HepG2 (cell line): ENCODE measurements around the gene DOHH. TPM values are rescaled to one million over a fixed set of nuclear protein-coding genes. Genes with fewer than 3 reads are reported as not detected.

Experiments used
- HNF4G ChIP-seq, 2 experiments: sonication (generic) in 1 of 2; formaldehyde crosslinking in 1 of 2; IDR thresholded peaks; 2 replicates each; pipeline versions ENCODE4 v1.4.0 to v1.6.1; 2011 to 2020; ENCODE audit warnings: borderline replicate concordance in 2 of 2, low read depth in 2 of 2, mild to moderate bottlenecking in 2 of 2, low read length in 1 of 2, missing genetic modification reagents in 1 of 2, moderate library complexity in 1 of 2
- HNRNPH1 ChIP-seq: fragments of 200-400 bp; formaldehyde crosslinking; optimal IDR thresholded peaks from 2 replicates; pipeline ENCODE3; 2017; ENCODE audit warnings: mild to moderate bottlenecking, low read depth, low read length
- MEIS2 ChIP-seq: sonication (generic); formaldehyde crosslinking; IDR thresholded peaks from 2 replicates; pipeline ENCODE4 v1.9.0; 2021; ENCODE audit warnings: mild to moderate bottlenecking, missing genetic modification reagents
- RFX5 ChIP-seq: IDR thresholded peaks from 2 replicates; pipeline ENCODE4 v1.6.1; 2011; ENCODE audit warnings: low read depth, low read length, improper control_type of control experiment
- RORA ChIP-seq: sonication (generic); formaldehyde crosslinking; IDR thresholded peaks from 2 replicates; pipeline ENCODE4 v1.5.0; 2020; ENCODE audit warnings: mild to moderate bottlenecking, missing genetic modification reagents, moderate library complexity
- SAP130 ChIP-seq: IDR thresholded peaks from 2 replicates; pipeline ENCODE4 v1.6.1; 2016; ENCODE audit warnings: low read depth
- SMAD3 ChIP-seq: sonication (generic); formaldehyde crosslinking; IDR thresholded peaks from 2 replicates; pipeline ENCODE4 v1.4.0; 2020; ENCODE audit warnings: missing genetic modification reagents
- SMYD3 ChIP-seq: sonication (generic); formaldehyde crosslinking; IDR thresholded peaks from 2 replicates; pipeline ENCODE4 v1.8.1; 2023; ENCODE audit warnings: mild to moderate bottlenecking, missing genetic modification reagents
- SOX5 ChIP-seq: IDR thresholded peaks from 2 replicates; pipeline ENCODE4 v1.6.1; 2016; ENCODE audit warnings: borderline replicate concordance
- ZFP36L1 ChIP-seq: sonication (generic); formaldehyde crosslinking; IDR thresholded peaks from 2 replicates; pipeline ENCODE4 v1.8.0; 2022; ENCODE audit warnings: mild to moderate bottlenecking, missing genetic modification reagents, moderate library complexity
- ZFP90 ChIP-seq: sonication (generic); formaldehyde crosslinking; IDR thresholded peaks from 2 replicates; pipeline ENCODE4 v1.8.0; 2022; ENCODE audit warnings: missing genetic modification reagents, mild to moderate bottlenecking, inconsistent platforms, borderline replicate concordance
- ZFYVE20 ChIP-seq: sonication (generic); formaldehyde crosslinking; IDR thresholded peaks from 2 replicates; pipeline ENCODE4 v1.8.0; 2023; ENCODE audit warnings: low read depth, mild to moderate bottlenecking, moderate library complexity, missing genetic modification reagents, borderline replicate concordance
- ZNF101 ChIP-seq: sonication (generic); formaldehyde crosslinking; IDR thresholded peaks from 2 replicates; pipeline ENCODE4 v1.4.0; 2020; ENCODE audit warnings: mild to moderate bottlenecking, low read depth, missing genetic modification reagents, borderline replicate concordance
- ZNF331 ChIP-seq: sonication (generic); formaldehyde crosslinking; IDR thresholded peaks from 2 replicates; pipeline ENCODE4 v1.4.0; 2020; ENCODE audit warnings: missing genetic modification reagents
- ZNF34 ChIP-seq: sonication (generic); formaldehyde crosslinking; IDR thresholded peaks from 2 replicates; pipeline ENCODE4 v1.4.0; 2020; ENCODE audit warnings: mild to moderate bottlenecking, missing genetic modification reagents, borderline replicate concordance
- ZNF569 ChIP-seq: sonication (generic); formaldehyde crosslinking; IDR thresholded peaks from 2 replicates; pipeline ENCODE4 v1.5.0; 2020; ENCODE audit warnings: mild to moderate bottlenecking, missing genetic modification reagents, moderate library complexity, borderline replicate concordance
- ZNF615 ChIP-seq: sonication (generic); formaldehyde crosslinking; IDR thresholded peaks from 2 replicates; pipeline ENCODE4 v1.5.0; 2020; ENCODE audit warnings: mild to moderate bottlenecking, missing genetic modification reagents, borderline replicate concordance
- polyA plus RNA-seq, 8 experiments: library from polyadenylated mRNA; depleted of rRNA in 3 of 8; stranded (reverse) in 7 of 8; unstranded in 1 of 8; fragments of >200 nt; fragmentation: Illumina TruSeq in 4 of 8; extraction: Trizol in 4 of 8; gene quantifications; 2 replicates each; pipeline versions ENCODE4 v1.2.1 to v1.2.3, GENCODE V29; 2011 to 2016; ENCODE audit warnings: low read depth in 4 of 8, missing spikeins in 1 of 8, mixed read lengths in 1 of 8; ENCODE audit not compliant: insufficient read depth in 1 of 8
- total RNA-seq, 5 experiments: library from RNA; depleted of rRNA; stranded (reverse); fragments of >200 nt; fragmentation: Illumina TruSeq; extraction: Trizol; gene quantifications; 2 replicates each; pipeline ENCODE4 v1.2.3, GENCODE V29; 2016; ENCODE audit warnings: low read depth in 1 of 5
- TF ChIP-seq, protein P1 (sequence below): IDR thresholded peaks from 2 replicates; pipeline ENCODE4 v1.6.1; 2016; ENCODE audit warnings: missing compliant biosample characterization, missing genetic modification reagents, borderline replicate concordance
- TF ChIP-seq, protein P2 (sequence below): sonication (generic); formaldehyde crosslinking; conservative IDR thresholded peaks from 2 replicates; pipeline ENCODE4 v1.5.0; 2020; ENCODE audit warnings: missing genetic modification reagents
- TF ChIP-seq, protein P3 (sequence below), 2 experiments: sonication (generic) in 1 of 2; formaldehyde crosslinking in 1 of 2; IDR thresholded peaks; 2 replicates each; pipeline versions ENCODE4 v1.4.0 to v1.6.1; 2016 to 2020; ENCODE audit warnings: borderline replicate concordance in 1 of 2, low read depth in 1 of 2, mild to moderate bottlenecking in 1 of 2, missing genetic modification reagents in 1 of 2

Gene DOHH
- total and polyA plus RNA-seq, 2 of the 13 experiments (the other 11 are each of a cell fraction or from before 2014, with no cell fraction given), result 3.5 to 13.7 TPM

DNA sequence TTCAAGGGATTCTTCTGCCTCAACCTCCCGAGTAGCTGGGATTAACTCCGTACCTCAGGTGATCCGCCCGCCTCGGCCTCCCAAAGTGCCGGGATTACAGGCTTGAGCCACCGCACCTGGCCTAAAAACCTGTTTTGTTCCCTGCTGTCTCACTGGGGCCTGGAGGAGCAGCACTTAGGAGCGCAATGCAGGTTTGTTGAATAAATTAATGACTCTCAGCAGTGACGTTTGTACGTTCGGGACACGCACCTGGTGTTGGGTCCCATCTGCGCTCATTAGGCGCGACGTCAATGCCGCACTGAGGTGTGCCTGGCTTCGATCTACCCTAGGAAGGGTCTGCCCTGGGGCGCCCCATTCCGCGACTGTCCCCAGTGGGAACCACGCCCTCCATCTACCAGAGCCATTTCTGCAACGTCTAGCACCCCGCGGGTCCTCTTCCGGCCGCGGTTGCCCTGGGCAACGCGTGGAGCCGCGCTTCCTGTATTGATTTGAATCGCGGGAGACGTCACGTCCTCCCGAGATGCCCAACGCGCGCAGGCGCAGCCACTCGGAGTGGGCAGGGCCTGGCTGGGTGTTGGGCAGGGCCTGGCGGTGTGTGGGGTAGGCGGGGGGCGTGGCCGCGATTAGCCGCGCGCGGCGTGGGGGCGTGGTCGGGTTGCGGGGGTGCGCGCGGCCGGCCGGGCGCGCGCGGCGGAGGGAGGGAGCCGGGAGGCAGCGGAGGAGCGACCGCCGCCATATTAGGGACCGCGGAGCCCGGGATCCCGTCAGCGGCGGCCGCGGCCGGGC lies 5.3 kb upstream of the DOHH start, which contains the start of gene FZR1 (continued):
- TF ChIP-seq, protein P1, sequence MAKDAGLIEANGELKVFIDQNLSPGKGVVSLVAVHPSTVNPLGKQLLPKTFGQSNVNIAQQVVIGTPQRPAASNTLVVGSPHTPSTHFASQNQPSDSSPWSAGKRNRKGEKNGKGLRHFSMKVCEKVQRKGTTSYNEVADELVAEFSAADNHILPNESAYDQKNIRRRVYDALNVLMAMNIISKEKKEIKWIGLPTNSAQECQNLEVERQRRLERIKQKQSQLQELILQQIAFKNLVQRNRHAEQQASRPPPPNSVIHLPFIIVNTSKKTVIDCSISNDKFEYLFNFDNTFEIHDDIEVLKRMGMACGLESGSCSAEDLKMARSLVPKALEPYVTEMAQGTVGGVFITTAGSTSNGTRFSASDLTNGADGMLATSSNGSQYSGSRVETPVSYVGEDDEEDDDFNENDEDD (CRISPR knock-in tag), result peak; percentile 88
- no peak; the same call in 1 of the 2 replicates for TF ChIP-seq ZNF569 (CRISPR knock-in tag)
- TF ChIP-seq ZFYVE20 (CRISPR knock-in tag), result no peak
- TF ChIP-seq ZNF331 (CRISPR knock-in tag), result peak; percentile 41; the same call in 1 of the 2 replicates
- TF ChIP-seq HNRNPH1, result no peak
- TF ChIP-seq SMAD3 (CRISPR knock-in tag), result no peak; the same call in 1 of the 2 replicates
- TF ChIP-seq ZNF34 (CRISPR knock-in tag), result 0 out of 2 replicates have a peak, but pooled peaks have one; percentile 65
- no peak for TF ChIP-seq SMYD3 (CRISPR knock-in tag)
- no peak for TF ChIP-seq RORA (CRISPR knock-in tag)
- TF ChIP-seq, protein P2, sequence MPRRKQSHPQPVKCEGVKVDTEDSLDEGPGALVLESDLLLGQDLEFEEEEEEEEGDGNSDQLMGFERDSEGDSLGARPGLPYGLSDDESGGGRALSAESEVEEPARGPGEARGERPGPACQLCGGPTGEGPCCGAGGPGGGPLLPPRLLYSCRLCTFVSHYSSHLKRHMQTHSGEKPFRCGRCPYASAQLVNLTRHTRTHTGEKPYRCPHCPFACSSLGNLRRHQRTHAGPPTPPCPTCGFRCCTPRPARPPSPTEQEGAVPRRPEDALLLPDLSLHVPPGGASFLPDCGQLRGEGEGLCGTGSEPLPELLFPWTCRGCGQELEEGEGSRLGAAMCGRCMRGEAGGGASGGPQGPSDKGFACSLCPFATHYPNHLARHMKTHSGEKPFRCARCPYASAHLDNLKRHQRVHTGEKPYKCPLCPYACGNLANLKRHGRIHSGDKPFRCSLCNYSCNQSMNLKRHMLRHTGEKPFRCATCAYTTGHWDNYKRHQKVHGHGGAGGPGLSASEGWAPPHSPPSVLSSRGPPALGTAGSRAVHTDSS (CRISPR knock-in tag), result no peak
- TF ChIP-seq RFX5, result peak; percentile 72
- TF ChIP-seq SAP130 (CRISPR knock-in tag), result peak; percentile 99
- peak; percentile 76; the same call in 1 of the 2 replicates for TF ChIP-seq ZFP36L1 (CRISPR knock-in tag)
- TF ChIP-seq MEIS2, result no peak
- no peak for TF ChIP-seq ZNF101 (CRISPR knock-in tag)
- no peak for TF ChIP-seq ZNF615
- no peak for TF ChIP-seq HNF4G (IDR thresholded peaks at IDR 0.05; ENCODE audit: borderline replicate concordance, low read depth, low read length)
- TF ChIP-seq HNF4G (CRISPR knock-in tag; IDR thresholded peaks at IDR 0.05; ENCODE audit: borderline replicate concordance, low read depth), result no peak
- TF ChIP-seq SOX5 (CRISPR knock-in tag), result no peak
- TF ChIP-seq ZFP90 (CRISPR knock-in tag), result no peak
- TF ChIP-seq, protein P3, sequence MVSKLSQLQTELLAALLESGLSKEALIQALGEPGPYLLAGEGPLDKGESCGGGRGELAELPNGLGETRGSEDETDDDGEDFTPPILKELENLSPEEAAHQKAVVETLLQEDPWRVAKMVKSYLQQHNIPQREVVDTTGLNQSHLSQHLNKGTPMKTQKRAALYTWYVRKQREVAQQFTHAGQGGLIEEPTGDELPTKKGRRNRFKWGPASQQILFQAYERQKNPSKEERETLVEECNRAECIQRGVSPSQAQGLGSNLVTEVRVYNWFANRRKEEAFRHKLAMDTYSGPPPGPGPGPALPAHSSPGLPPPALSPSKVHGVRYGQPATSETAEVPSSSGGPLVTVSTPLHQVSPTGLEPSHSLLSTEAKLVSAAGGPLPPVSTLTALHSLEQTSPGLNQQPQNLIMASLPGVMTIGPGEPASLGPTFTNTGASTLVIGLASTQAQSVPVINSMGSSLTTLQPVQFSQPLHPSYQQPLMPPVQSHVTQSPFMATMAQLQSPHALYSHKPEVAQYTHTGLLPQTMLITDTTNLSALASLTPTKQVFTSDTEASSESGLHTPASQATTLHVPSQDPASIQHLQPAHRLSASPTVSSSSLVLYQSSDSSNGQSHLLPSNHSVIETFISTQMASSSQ (IDR thresholded peaks at IDR 0.05; ENCODE audit: low read depth), result no peak
- TF ChIP-seq, protein P3 (CRISPR knock-in tag; IDR thresholded peaks at IDR 0.05; ENCODE audit: borderline replicate concordance), result peak; percentile 43; the same call in 1 of the 2 replicates
